ENCODE data around the gene ANKIB1. TPM values are rescaled to one million over a fixed set of nuclear protein-coding genes. Genes with fewer than 3 reads are reported as not detected.
A peak's percentile ranks its signal among the peaks of the same experiment; 100 is the strongest.

ANKIB1 gene
- polyA plus RNA-seq, 1 of the 3 experiments (the other 2 are of a cell fraction): 24.6 TPM

DNA sequence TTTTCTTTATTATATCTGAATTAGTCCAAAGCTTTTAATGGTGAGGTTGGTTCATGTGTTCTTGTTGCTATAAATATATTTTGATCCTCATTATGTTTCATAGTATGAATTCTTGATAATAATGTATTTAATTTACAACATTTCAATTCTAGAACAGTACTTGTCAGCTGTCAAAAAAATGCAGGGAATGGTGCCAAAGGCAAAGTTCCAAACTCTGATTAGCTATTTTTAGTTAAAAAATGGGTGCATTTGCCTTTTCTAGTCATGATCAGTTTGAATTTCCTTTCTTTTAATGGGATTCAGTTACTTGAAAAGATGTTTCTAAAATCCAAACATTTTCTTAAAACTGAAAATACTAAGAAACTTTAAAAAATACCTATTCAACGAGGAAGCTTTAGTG is 49.6 kb downstream of the ANKIB1 start:
- Histone ChIP-seq H3K27me3 (ENCODE audit: insufficient read depth) (no peaks in the 10 kb centered on the region), H2AFZ (ENCODE audit: low read depth) (no peak overlapping the region), H3K27ac (ENCODE audit: low read depth in 2 of 2, low read length in 1 of 2) (peak overlapping the region in 1 of 2 experiments; percentile 15; a peak in 1 of 4 replicates), H3K4me3 (ENCODE audit: low read depth in 2 of 2, low read length in 1 of 2) (no peak overlapping the region), H4K20me1 (ENCODE audit: insufficient read depth) (0 out of 2 replicates have a peak, but pooled peaks cover 7% of the 10 kb centered on the region), H3K36me3 (replicated peaks in 1 of 2; ENCODE audit: control insufficient read depth in 1 of 2, insufficient read depth in 2 of 2, low read length in 1 of 2) (peaks cover 40 to 41% of the 10 kb centered on the region in 2 experiments), H3K4me1 (ENCODE audit: control insufficient read depth in 1 of 2, insufficient read depth in 2 of 2, low read depth in 1 of 2, low read length in 1 of 2) (peaks cover 10 to 12% of the 10 kb centered on the region in 2 experiments; a peak in 3 of 4 replicates), H3K9ac (no peak overlapping the region), H3K4me2 (no peak overlapping the region), H3K79me2 (ENCODE audit: insufficient read depth) (peaks cover 56% of the 10 kb centered on the region), H3K9me2 (no peaks in the 10 kb centered on the region), H3K9me3 (no peaks in the 10 kb centered on the region), H3F3A (replicated peaks; ENCODE audit: insufficient read depth) (peaks cover 4% of the 10 kb centered on the region)
- DNase-seq: no peak
- TF ChIP-seq ELF1 (IDR thresholded peaks at IDR 0.05): no peak
- no peak for TF ChIP-seq RCOR1 (IDR thresholded peaks at IDR 0.05; ENCODE audit: low read length)
- no peak for TF ChIP-seq MXI1 (IDR thresholded peaks at IDR 0.05; ENCODE audit: low read depth, low read length)
- no peak for TF ChIP-seq USF2 (IDR thresholded peaks at IDR 0.05; ENCODE audit: borderline replicate concordance, low read depth, low read length)
- TF ChIP-seq USF1 (IDR thresholded peaks at IDR 0.05; ENCODE audit: borderline replicate concordance, low read depth): no peak
- TF ChIP-seq, protein P1, sequence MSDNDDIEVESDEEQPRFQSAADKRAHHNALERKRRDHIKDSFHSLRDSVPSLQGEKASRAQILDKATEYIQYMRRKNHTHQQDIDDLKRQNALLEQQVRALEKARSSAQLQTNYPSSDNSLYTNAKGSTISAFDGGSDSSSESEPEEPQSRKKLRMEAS (IDR thresholded peaks at IDR 0.05; ENCODE audit: low read depth): no peak
- TF ChIP-seq RFX5 (IDR thresholded peaks at IDR 0.05; ENCODE audit: low read length): no peak
- POLR2A ChIA-PET: no interaction called here
- CTCF ChIA-PET: interaction anchor here (1.5 to 2.0 kb wide), 3 partner anchors 10 to 100 kb away, joined by 4 to 7 read pairs (median 5); no protein-coding TSS in a partner anchor
- WGBS (ENCODE audit: low lambda C conversion rate): 88% methylated on average over 1 of the region's 1 CpG

GRCh38 chr7:92296235-92296634 is 50.5 kb downstream of the ANKIB1 start:
- WGBS (ENCODE audit: low lambda C conversion rate): 91% methylated on average over 3 of the region's 3 CpGs
- CTCF ChIA-PET: interaction anchor here (0.9 to 2.0 kb wide), 6 partner anchors 10 to 101 kb away, joined by 3 to 7 read pairs (median 4); no protein-coding TSS in a partner anchor
- no peak overlapping the region for H2AFZ ChIP-seq (ENCODE audit: low read depth)
- H3K27me3 ChIP-seq (ENCODE audit: insufficient read depth): no peaks in the 10 kb centered on the region
- POLR2A ChIA-PET: no interaction called here
- no peak overlapping the region for H3K4me3 ChIP-seq (ENCODE audit: low read depth in 2 of 2, low read length in 1 of 2)
- H3K79me2 ChIP-seq (ENCODE audit: insufficient read depth): peaks cover 49% of the 10 kb centered on the region
- no peak for DNase-seq
- H3K36me3 ChIP-seq (replicated peaks in 1 of 2; ENCODE audit: control insufficient read depth in 1 of 2, insufficient read depth in 2 of 2, low read length in 1 of 2): peaks cover 46 to 48% of the 10 kb centered on the region in 2 experiments
- TF ChIP-seq GATA2 (CRISPR knock-in tag; IDR thresholded peaks at IDR 0.05) (no peak), MXI1 (IDR thresholded peaks at IDR 0.05; ENCODE audit: low read depth, low read length) (no peak)
- TF ChIP-seq, protein P2, sequence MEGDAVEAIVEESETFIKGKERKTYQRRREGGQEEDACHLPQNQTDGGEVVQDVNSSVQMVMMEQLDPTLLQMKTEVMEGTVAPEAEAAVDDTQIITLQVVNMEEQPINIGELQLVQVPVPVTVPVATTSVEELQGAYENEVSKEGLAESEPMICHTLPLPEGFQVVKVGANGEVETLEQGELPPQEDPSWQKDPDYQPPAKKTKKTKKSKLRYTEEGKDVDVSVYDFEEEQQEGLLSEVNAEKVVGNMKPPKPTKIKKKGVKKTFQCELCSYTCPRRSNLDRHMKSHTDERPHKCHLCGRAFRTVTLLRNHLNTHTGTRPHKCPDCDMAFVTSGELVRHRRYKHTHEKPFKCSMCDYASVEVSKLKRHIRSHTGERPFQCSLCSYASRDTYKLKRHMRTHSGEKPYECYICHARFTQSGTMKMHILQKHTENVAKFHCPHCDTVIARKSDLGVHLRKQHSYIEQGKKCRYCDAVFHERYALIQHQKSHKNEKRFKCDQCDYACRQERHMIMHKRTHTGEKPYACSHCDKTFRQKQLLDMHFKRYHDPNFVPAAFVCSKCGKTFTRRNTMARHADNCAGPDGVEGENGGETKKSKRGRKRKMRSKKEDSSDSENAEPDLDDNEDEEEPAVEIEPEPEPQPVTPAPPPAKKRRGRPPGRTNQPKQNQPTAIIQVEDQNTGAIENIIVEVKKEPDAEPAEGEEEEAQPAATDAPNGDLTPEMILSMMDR (IDR thresholded peaks at IDR 0.05): no peak
- H3K9me3 ChIP-seq: no peaks in the 10 kb centered on the region
- H3K4me1 ChIP-seq (ENCODE audit: control insufficient read depth in 1 of 2, insufficient read depth in 2 of 2, low read depth in 1 of 2, low read length in 1 of 2): peaks cover 10 to 12% of the 10 kb centered on the region in 2 experiments; a peak in 3 of 4 replicates
- no peak overlapping the region for H3K9ac ChIP-seq
- H3K9me2 ChIP-seq: no peaks in the 10 kb centered on the region
- 0 out of 2 replicates have a peak, but pooled peaks cover 7% of the 10 kb centered on the region for H4K20me1 ChIP-seq (ENCODE audit: insufficient read depth)
- no peak overlapping the region for H3K27ac ChIP-seq (ENCODE audit: low read depth in 2 of 2, low read length in 1 of 2)
- H3K4me2 ChIP-seq: no peak overlapping the region
- H3F3A ChIP-seq (replicated peaks; ENCODE audit: insufficient read depth): peaks cover 4% of the 10 kb centered on the region
